GM18526 (cell line): ENCODE data around the gene BTBD3.

Source experiments
- POLR2A ChIP-seq: IDR thresholded peaks from 3 replicates; pipeline ENCODE4 v1.6.1; 2011; ENCODE audit not compliant: insufficient read length; ENCODE audit errors: extremely low read depth

BTBD3 gene

GRCh38 chr20:11935212-11936154, 17.8 kb downstream of the BTBD3 start:
- TF ChIP-seq POLR2A, result no peak

DNA sequence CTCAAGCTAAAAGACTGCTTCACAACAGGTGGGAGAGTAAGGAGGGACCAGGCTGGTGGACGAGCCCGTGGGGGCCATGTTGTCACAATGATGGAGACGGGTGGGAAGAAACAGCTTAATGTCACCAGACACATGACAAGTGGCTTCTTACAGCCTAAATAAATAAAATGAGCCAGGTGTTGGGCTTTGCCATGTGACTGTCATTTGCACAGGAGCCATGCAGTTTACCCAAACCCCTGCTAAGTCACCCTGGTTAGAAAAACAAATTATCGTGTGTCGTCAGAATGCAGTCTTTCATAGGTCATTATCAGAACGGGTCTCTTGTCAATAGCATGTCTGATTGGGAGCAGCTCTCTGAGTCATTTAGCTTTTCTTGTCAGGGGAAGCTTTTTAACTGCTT, 18.5 kb downstream of the BTBD3 start:
- no peak for TF ChIP-seq POLR2A

- TF ChIP-seq POLR2A, result no peak
Measured at GRCh38 chr20:11937230-11937629, 19.5 kb downstream of the BTBD3 start.

- no peak for TF ChIP-seq POLR2A
Measured at GRCh38 chr20:11941593-11942246, 24.0 kb downstream of the BTBD3 start.

- TF ChIP-seq POLR2A, result no peak
Measured at GRCh38 chr20:11943778-11944177, 26.1 kb downstream of the BTBD3 start.

DNA sequence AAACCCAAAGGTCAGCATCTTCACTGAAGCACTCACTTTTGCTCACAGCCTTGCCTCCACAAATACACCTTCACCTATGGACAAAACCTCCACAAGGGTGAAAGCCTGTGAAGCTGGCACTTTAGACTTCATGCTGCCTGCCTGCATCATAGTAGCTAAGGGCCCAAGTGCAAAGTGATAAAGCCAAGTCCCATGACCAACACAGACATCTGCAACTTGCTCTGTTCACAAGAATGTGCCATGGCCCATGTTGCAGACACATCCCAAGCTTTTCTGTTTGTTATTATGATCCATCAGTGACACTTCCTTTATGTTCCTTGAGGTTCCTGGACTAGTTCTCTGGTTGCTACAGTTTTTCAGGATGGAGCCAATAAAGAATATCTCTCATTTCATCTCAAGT, 31.1 kb downstream of the BTBD3 start:
- no peak for TF ChIP-seq POLR2A

GRCh38 chr20:11949711-11950110, 32.0 kb downstream of the BTBD3 start:
- TF ChIP-seq POLR2A, result no peak

GRCh38 chr20:11951696-11952095, 34.0 kb downstream of the BTBD3 start:
- TF ChIP-seq POLR2A, result no peak

GRCh38 chr20:11952639-11953038, 34.9 kb downstream of the BTBD3 start:
- TF ChIP-seq POLR2A, result no peak

- TF ChIP-seq POLR2A, result no peak
Measured at GRCh38 chr20:11957911-11958310, 40.2 kb downstream of the BTBD3 start.

DNA sequence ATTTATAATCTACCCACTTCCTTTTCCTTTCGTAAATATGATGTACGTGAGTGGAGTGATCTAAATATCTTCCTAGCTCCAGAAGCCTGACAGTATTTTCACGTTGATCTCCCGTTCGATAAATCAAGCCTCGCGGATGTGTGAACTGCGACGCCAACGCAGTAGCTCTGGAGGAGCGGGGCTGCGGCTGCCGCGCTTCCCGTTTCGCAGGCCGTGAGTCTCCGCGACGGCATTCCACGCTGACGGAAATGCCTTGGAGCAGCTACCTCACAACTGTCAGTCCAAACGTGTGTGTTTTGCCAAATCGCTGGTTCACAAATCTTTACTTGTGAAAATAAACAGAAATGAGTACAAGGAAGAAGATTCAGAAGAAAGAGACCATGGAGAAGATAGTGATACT, 41.2 kb downstream of the BTBD3 start:
- no peak for TF ChIP-seq POLR2A

DNA sequence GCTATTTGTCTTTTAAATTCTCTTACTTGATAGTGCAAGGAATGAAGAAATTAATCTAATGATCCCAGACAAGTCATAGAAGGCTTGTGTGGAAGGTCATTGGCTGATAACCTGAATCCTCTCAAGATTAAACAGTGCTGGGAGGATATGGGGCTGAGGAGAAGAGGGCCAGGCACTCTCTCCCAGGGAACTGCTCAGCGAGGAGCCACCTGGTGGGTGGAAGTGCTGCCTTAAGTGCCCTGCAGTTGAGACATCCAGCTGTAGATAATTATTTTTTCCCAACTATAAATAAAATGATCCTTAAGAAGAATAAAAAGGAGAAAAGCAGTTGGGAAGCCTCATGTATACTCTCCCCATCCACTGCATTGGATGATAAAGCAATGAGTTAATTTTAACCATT, 47.9 kb downstream of the BTBD3 start:
- no peak for TF ChIP-seq POLR2A

- no peak for TF ChIP-seq POLR2A
Measured at GRCh38 chr20:11966186-11966585, 48.5 kb downstream of the BTBD3 start.

DNA sequence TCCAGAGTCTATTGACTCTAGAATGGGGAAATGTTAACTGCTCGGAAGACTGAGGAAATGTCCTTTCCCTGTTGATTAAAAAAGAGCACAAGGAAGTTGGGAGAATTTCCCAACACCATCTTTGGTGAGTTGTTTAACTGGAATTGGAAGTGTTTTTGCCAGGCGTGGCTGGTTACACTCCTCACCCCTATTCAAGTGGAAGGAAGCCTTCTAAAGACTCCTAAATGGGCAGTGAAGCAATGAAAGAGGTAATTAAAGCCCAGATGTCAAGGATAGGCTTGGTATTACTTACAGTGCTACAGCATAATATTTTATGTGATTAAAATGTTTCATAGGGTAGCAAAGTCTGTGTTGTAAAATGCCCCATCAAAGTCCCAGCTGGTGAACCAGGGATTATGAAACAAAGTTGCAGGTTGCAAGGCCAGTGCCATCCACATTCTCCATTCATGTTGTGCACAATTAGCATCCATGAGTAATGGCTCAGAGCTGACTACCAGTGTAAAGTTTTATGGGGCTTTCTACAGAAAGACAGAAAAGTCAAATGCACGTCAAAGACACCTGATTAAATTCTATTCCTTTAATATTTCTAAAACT, 52.6 kb downstream of the BTBD3 start:
- TF ChIP-seq POLR2A, result no peak

- no peak for TF ChIP-seq POLR2A
Measured at GRCh38 chr20:11972478-11972877, 54.8 kb downstream of the BTBD3 start.
